GM21526 (cell line): Measurements from ENCODE around the gene DLEC1.

ENCODE experiments used
- ATAC-seq: cut with Tn5 transposase; IDR thresholded peaks from one replicate; pipeline ENCODE4 v1.9.1; 2021; ENCODE audit warnings: moderate library complexity; ENCODE audit not compliant: unreplicated experiment, low FRiP score

Gene DLEC1

GRCh38 chr3:38002291-38002876 lies 36.6 kb upstream of the DLEC1 start:
- ATAC-seq: no peak

DNA sequence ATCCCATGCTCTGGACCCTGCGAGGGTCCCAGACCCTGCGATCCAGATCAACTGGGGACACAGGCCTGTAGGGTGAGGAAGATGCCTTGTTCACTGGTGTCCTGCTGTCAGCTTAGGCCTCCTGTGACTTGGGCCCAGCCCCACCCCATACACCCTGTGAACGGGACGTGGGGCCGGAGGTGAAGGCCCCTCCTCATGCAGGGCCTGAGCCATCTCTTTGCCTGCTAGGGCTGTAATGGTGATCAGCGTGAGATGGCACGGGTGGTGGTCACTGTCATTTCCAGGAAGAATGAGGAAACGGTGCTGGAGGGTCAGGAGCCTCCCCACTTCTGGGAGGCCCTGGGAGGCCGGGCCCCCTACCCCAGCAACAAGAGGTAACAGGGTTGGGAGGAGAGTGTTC lies 36.1 kb upstream of the DLEC1 start:
- ATAC-seq: no peak

GRCh38 chr3:38003371-38003816 lies 35.6 kb upstream of the DLEC1 start:
- no peak for ATAC-seq

DNA sequence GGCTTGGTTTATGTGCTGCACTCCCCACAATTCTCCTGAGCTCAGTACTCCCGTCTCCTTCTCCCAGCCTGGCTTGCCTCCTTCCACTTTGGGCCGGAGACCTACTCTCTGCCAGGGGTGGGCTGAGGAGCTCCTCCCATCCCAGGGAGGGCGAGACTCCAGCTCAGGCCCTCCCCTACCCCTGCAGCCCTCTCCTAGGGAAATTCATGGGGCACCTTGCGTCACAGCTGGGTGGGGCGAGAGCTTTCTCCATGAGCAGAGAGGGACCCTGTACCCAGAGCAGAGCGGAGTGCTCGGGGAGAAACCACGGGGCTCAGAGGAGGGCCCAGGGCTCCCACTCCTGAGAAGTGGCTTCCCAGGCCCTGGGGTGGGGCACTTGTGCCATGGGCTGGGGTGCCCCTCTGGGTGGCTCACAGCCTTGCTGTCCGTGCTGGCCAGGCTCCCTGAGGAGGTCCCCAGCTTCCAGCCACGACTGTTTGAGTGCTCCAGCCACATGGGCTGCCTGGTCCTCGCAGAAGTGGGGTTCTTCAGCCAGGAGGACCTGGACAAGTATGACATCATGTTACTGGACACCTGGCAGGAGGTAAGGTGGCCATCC lies 35.1 kb upstream of the DLEC1 start:
- no peak for ATAC-seq

GRCh38 chr3:38004415-38005075 lies 34.5 kb upstream of the DLEC1 start:
- no peak for ATAC-seq

DNA sequence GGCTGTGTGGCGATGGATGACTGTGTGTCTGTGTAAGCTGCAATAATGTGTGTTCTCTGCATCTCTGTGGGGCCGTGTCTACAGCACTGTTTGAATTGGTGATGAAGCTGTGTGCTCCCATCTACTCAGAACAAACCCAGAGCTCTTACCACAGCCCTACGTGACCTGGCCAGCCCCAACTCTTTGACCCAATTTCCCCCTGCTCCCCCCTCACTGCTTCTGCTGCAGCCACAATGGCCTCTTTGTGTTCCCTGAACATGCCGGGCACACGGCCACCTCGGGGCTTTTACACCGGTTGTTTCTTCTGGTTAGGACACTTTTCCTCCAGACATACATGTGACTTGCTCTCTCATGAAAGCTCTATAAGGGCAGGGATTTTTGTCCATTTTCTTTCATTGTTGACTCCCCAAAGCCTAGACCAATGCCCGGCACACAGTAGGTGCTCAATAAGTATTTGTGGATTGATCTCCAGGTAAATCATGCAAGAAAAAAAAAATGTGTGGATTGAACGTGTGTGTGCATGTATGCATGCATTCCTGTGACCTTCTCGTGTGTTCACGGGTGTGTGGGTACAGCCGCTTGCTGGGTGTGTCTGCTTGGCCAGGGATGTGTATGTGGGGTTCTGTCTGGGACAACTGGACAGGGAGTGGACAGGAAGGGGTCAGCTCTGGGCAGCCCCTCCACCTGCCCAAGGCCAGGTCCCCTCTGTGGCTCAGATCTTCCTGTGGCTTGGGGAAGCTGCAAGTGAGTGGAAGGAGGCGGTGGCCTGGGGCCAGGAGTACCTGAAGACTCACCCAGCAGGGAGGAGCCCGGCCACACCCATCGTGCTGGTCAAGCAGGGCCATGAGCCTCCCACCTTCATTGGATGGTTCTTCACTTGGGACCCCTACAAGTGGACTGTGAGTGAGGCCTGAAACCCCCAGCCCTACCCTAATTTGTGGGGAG lies 33.7 kb upstream of the DLEC1 start:
- ATAC-seq: no peak

DNA sequence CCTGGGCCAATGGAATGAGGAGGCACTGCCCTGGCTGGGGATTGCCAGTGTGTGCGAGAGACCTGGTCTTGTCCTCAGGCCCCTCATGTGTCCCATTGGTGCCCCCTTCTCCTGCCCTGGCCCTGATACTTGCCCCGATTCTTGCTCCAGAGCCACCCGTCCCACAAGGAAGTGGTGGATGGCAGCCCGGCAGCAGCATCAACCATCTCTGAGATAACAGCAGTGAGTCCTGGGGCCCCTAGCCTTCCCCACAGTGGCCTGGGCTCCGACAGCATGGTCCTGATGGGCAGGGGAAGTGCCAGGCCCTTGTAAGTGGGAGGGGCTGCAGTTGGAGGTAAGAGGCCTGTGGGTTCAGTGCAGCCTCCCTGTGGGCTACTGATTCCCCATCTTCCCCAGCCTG lies 33.0 kb upstream of the DLEC1 start:
- no peak for ATAC-seq

DNA sequence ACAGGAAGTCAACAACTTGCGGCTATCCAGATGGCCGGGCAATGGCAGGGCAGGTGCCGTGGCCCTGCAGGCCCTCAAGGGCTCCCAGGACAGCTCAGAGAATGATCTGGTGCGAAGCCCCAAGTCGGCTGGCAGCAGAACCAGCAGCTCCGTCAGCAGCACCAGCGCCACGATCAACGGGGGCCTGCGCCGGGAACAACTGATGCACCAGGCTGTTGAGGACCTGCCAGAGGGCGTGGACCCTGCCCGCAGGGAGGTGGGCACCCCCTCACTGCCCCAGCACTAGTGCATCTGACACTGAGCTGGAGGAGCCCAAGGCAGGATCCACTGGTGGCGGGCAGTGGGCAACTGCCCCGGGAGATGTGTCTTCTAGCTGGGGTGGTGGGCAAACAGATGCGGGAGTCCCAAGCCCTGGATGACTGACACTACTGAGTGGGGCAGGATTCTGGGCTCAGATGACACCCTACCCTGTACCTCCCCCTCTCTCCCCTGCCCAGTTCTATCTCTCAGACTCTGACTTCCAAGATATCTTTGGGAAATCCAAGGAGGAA lies 32.5 kb upstream of the DLEC1 start:
- no peak for ATAC-seq

DNA sequence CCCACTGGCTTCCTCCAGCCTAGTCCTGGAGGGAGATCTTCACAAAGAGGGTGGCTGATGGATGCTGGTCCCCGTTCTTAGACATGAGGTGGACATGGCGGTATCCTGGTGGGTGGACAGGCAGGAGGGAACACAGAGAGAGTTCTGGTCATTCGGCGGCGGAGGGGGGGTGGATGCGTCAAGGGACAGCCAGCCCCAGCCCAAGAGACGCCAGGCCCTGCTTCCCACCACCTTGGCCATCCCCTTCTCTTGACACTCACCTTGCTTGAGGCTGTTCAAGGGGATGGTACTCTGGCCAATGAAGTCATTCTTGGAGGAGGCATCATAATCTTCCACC lies 31.3 kb upstream of the DLEC1 start:
- no peak for ATAC-seq

DNA sequence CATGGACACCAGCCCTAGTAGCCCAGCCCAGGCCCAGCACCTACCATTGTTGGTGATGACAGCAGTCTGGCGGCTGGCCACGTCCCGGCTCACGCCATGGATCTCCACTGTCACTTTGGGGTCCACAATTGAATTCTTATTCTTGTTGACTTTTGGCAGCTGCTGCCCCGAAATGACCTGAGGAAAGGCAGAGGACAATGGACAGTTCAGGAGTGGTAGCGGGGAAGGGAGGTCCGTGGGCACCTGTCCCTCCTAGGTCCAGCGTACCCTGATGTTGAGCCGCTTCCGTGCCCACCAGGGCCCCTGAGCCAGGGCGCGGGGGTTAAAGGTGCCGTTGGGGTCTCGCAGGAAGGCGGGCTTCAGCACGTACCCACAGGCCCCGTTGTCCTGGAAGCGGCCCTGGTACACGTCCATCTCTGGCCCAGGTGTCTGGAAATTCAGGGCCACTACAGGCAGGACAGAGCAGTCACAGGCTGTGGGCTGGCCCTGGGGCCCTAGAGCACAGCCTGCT lies 30.8 kb upstream of the DLEC1 start:
- ATAC-seq: no peak

- no peak for ATAC-seq
Observed at GRCh38 chr3:38008971-38009580, 29.9 kb upstream of the DLEC1 start.

- ATAC-seq: no peak
Observed at GRCh38 chr3:38009807-38010591, 29.0 kb upstream of the DLEC1 start.

DNA sequence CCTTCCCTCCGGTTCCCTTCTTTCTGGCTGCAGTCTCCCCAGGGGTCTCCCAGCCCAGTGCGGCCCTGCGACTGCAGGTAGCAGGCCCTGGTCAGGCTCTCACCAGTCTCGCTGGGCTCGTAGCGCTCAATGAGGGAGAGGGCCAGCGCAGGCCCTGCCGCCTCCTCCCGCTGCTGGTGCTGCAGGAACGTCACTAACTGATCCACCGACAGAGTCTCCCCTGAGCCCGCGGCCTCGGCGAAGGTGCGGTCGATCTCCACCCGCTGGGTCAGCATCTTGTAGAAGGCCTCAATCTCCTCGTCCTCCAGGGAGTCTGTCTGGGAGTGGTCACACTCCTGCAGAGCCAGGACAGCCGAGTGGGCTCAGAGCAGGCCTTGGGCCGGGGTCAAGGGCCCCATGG lies 27.9 kb upstream of the DLEC1 start:
- ATAC-seq: no peak

GRCh38 chr3:38015485-38015884 lies 23.5 kb upstream of the DLEC1 start:
- ATAC-seq: no peak

GRCh38 chr3:38015984-38016383 lies 23.0 kb upstream of the DLEC1 start:
- ATAC-seq: no peak

DNA sequence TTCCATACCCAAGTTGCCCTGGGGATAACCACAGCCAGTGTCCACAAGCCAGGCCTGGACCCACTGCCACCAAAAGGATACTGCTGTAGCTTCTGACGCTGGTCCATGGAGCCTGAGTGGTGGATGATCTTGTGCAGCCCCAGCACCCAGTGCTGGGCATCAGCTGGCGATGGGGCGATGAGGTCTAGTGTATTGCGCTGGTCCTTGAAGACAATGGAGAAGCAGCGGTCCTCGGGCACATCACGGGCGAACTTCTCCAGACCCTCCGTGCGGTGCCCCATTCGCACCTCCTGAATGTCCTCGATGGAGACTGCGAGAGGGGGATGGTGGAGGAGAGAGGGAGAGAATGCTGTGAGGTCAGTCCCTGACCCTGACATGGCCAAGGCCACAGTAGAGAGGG lies 22.6 kb upstream of the DLEC1 start:
- ATAC-seq: no peak

- no peak for ATAC-seq
Observed at GRCh38 chr3:38016847-38017444, 22.1 kb upstream of the DLEC1 start.

DNA sequence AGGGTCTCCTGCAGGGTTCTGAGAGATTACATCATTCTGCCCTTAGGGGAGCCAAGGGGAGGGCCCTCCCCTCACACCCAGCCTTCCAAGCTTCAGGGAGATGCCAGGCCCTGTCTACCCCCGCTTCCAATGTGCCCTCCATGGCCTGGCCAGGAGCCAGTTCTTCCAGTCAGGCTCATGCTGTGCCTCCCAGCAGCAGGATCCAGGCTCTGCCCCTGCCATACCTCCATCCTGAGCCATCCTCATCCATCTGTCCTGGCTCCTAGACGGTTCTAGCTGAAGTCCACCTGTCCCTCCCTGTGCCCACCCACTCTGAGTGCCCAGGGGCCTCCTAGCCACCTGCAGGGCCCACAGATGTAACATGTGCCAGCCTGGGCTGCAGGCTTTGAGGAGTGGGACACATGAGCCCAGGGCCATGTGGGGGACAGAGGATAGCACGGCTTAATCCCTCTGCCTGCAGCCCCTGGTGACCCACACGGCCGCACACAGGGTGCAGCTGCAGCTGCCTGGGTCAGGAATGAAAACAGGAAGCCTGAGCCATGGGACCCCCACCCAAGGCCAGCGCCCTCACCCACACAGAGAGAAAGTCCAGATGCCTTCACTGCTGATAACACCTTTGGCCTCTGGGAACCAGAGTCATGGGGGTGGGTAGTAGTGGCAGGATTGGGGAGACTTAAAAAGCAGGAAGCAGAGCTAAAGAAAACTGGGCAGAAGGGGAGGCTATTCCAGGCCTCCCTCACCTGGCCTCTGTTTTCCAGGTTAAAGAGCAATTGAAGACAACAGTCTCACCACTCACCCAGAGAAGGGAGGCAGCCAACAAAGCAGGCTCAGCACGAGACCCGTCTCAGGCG lies 21.3 kb upstream of the DLEC1 start:
- no peak for ATAC-seq
